HCT116 (cell line): ENCODE data around the gene ST3GAL6. TPM values are rescaled to one million over a fixed set of nuclear protein-coding genes. Genes with fewer than 3 reads are reported as not detected.

Experiments used
- ATAC-seq: fragments of 200-7000 bp; cut with Tn5 transposase; 2 replicates; pipeline ENCODE4 v1.9.1; 2020; ENCODE audit warnings: mild to moderate bottlenecking, moderate library complexity
- BruUV-seq: library from RNA; stranded (reverse); fragments of 400-500 nt; replicated peaks from 2 replicates; lab custom pipeline; 2021; lab: Mats Ljungman, UMichigan
- CTCF ChIA-PET: fragments of 300-600 bp; sonication (Branson Sonifier 250); formaldehyde crosslinking; loops from one replicate; lab custom pipeline; 2021; ENCODE audit warnings: antibody characterized with exemption; lab: Charles Lee
- POLR2A ChIA-PET: fragments of 300-600, 350-600 bp; sonication (Branson Sonifier 250); formaldehyde crosslinking; loops from one replicate; lab custom pipeline; 2021; ENCODE audit warnings: antibody characterized with exemption; lab: Charles Lee
- RAD21 ChIA-PET, 2 experiments: fragments of 300-600 bp; sonication (Branson Sonifier 250); formaldehyde crosslinking; loops; one replicate each; lab custom pipeline; 2023; ENCODE audit warnings: low total read pairs in 2 of 2; ENCODE audit not compliant: uncharacterized antibody in 2 of 2, unreplicated experiment in 2 of 2, low non-redundant PET in 1 of 2; lab: Charles Lee
- DNase-seq: peaks from one replicate; pipeline ENCODE4 v3.0.0-alpha.2; 2010; ENCODE audit warnings: low read depth, low spot score
- H2AFZ ChIP-seq: fragments of 200-600 bp; shearing (Covaris generic), sonication (generic); 2 replicates; pipeline ENCODE4 v1.6.1; 2017; ENCODE audit warnings: low read depth, mixed run types, mixed read lengths, antibody characterized with exemption, low read length; ENCODE audit not compliant: poor library complexity, severe bottlenecking
- H3K27ac ChIP-seq: 2 replicates; pipeline ENCODE4 v1.5.1; 2012; ENCODE audit warnings: low read depth, low read length
- H3K27me3 ChIP-seq: fragments of 200-600 bp; sonication (generic); 2 replicates; pipeline ENCODE4 v1.6.1; 2016; ENCODE audit warnings: mixed run types, low read length, mixed read lengths; ENCODE audit not compliant: insufficient read depth
- H3K36me3 ChIP-seq, 2 experiments: fragments of 200-500 bp in 1 of 2; fragments of 200-600 bp in 1 of 2; sonication (Bioruptor generic) in 1 of 2; sonication (generic) in 1 of 2; 2 replicates each; pipeline versions ENCODE4 v1.5.1 to v1.6.1; 2014 to 2016; ENCODE audit warnings: low read length in 2 of 2, inconsistent platforms in 1 of 2, mixed read lengths in 1 of 2, mixed run types in 1 of 2; ENCODE audit not compliant: insufficient read depth in 2 of 2, control insufficient read depth in 1 of 2
- H3K4me1 ChIP-seq, 2 experiments: fragments of 200-600 bp in 1 of 2; sonication (generic) in 1 of 2; 2 replicates each; pipeline versions ENCODE4 v1.5.1 to v1.6.1; 2012 to 2017; ENCODE audit warnings: low read length in 2 of 2, inconsistent platforms in 1 of 2, mild to moderate bottlenecking in 1 of 2, mixed read lengths in 1 of 2, mixed run types in 1 of 2, moderate library complexity in 1 of 2; ENCODE audit not compliant: insufficient read depth in 2 of 2, control insufficient read depth in 1 of 2
- H3K4me2 ChIP-seq: fragments of 200-600 bp; sonication (generic); 2 replicates; pipeline ENCODE4 v1.6.1; 2017; ENCODE audit warnings: mixed run types, low read length, mixed read lengths
- H3K4me3 ChIP-seq, 2 experiments: fragments of 200-600 bp in 1 of 2; sonication (generic) in 1 of 2; replicated peaks in 1 of 2; 2 replicates each; pipeline ENCODE4 v1.5.1; 2011 to 2016; ENCODE audit warnings: low read length in 2 of 2, control low read depth in 1 of 2, low read depth in 1 of 2, mild to moderate bottlenecking in 1 of 2, mixed read lengths in 1 of 2, mixed run types in 1 of 2
- H3K79me2 ChIP-seq: fragments of 200-600 bp; sonication (generic); 2 replicates; pipeline ENCODE4 v1.6.1; 2017; ENCODE audit warnings: mild to moderate bottlenecking, mixed run types, low read length, moderate library complexity, mixed read lengths; ENCODE audit not compliant: insufficient read depth
- H3K9ac ChIP-seq: fragments of 200-600 bp; sonication (generic); 2 replicates; pipeline ENCODE4 v1.6.1; 2016; ENCODE audit warnings: low read length, mixed read lengths
- H3K9me2 ChIP-seq: fragments of 200-600 bp; sonication (generic), shearing (Covaris generic); 2 replicates; pipeline ENCODE4 v1.6.1; 2017; ENCODE audit warnings: mixed run types, mild to moderate bottlenecking, moderate library complexity; ENCODE audit not compliant: insufficient read depth
- H3K9me3 ChIP-seq, 2 experiments: fragments of 200-500 bp in 1 of 2; fragments of 200-600 bp in 1 of 2; sonication (Bioruptor generic) in 1 of 2; sonication (generic) in 1 of 2; 2 replicates each; pipeline ENCODE4 v1.6.1; 2014 to 2017; ENCODE audit warnings: low read length in 2 of 2, mixed read lengths in 2 of 2, inconsistent platforms in 1 of 2, low read depth in 1 of 2, mild to moderate bottlenecking in 1 of 2, mixed run types in 1 of 2, moderate library complexity in 1 of 2; ENCODE audit not compliant: control insufficient read depth in 1 of 2, insufficient read depth in 1 of 2
- H4K20me1 ChIP-seq: fragments of 200-600 bp; sonication (generic), shearing (Covaris generic); 2 replicates; pipeline ENCODE4 v1.6.1; 2017; ENCODE audit warnings: mixed run types, mild to moderate bottlenecking, moderate library complexity; ENCODE audit not compliant: insufficient read depth
- ATF3 ChIP-seq: IDR thresholded peaks from 2 replicates; pipeline ENCODE4 v1.6.1; 2012
- CBX3 ChIP-seq: IDR thresholded peaks from 2 replicates; pipeline ENCODE4 v1.6.1; 2012; ENCODE audit warnings: low read depth
- EZH2phosphoT487 ChIP-seq: fragments of 200-600 bp; IDR thresholded peaks from 2 replicates; pipeline ENCODE4 v1.6.1; 2018; ENCODE audit warnings: antibody characterized with exemption, borderline replicate concordance
- FOSL1 ChIP-seq: IDR thresholded peaks from 2 replicates; pipeline ENCODE4 v1.6.1; 2012; ENCODE audit warnings: low read depth
- JUND ChIP-seq: IDR thresholded peaks from 2 replicates; pipeline ENCODE4 v1.6.1; 2012
- MAX ChIP-seq: IDR thresholded peaks from 2 replicates; pipeline ENCODE4 v1.6.1; 2012
- POLR2AphosphoS5 ChIP-seq: IDR thresholded peaks from 2 replicates; pipeline ENCODE4 v1.6.1; 2011; ENCODE audit warnings: mild to moderate bottlenecking, low read depth, low read length, moderate library complexity
- RAD21 ChIP-seq: IDR thresholded peaks from 2 replicates; pipeline ENCODE4 v1.6.1; 2012; ENCODE audit warnings: low read depth, mild to moderate bottlenecking
- REST ChIP-seq: IDR thresholded peaks from 2 replicates; pipeline ENCODE4 v1.6.1; 2012; ENCODE audit warnings: low read depth
- SRF ChIP-seq: IDR thresholded peaks from 2 replicates; pipeline ENCODE4 v1.6.1; 2012; ENCODE audit warnings: low read depth
- TCF7L2 ChIP-seq: IDR thresholded peaks from 2 replicates; pipeline ENCODE4 v1.7.0; 2011; ENCODE audit warnings: borderline replicate concordance, inconsistent platforms; ENCODE audit not compliant: insufficient read depth, insufficient read length; ENCODE audit errors: extremely low read depth
- ZBTB33 ChIP-seq: IDR thresholded peaks from 2 replicates; pipeline ENCODE4 v1.6.1; 2011; ENCODE audit warnings: mild to moderate bottlenecking, low read length, moderate library complexity; ENCODE audit not compliant: insufficient replicate concordance; ENCODE audit errors: extremely low read depth
- intact Hi-C: fragments of 100-400 bp; cut with micrococcal nuclease; formaldehyde crosslinking; loops from 2 replicates; pipeline ENCODE4 v1.10.0; 2022
- total RNA-seq: library from RNA; stranded (reverse); gene quantifications from one replicate; pipeline ENCODE4 v1.2.1, GENCODE V29; 2021; ENCODE audit not compliant: unreplicated experiment

Gene ST3GAL6
- total RNA-seq, 1 experiment from 2014 or later: 10.6 TPM

GRCh38 chr3:98839846-98840245, 76.7 kb downstream of the ST3GAL6 start:
- ChIA-PET RAD21 (interaction anchor here in 1 of 2 experiments (0.7 kb wide), 1 partner anchor 123 kb away, joined by 4 read pairs; no protein-coding TSS in a partner anchor), CTCF (no interaction called here), POLR2A (no interaction called here)
- Histone ChIP-seq H3K4me1 (peaks cover 0 to 3% of the 10 kb centered on the region in 2 experiments; a peak in 1 of 4 replicates), H3K9ac (no peak overlapping the region), H4K20me1 (peaks cover 27% of the 10 kb centered on the region), H2AFZ (no peak overlapping the region), H3K36me3 (peaks cover 9 to 34% of the 10 kb centered on the region in 2 experiments; a peak in 2 of 4 replicates), H3K4me3 (no peak overlapping the region), H3K27ac (no peak overlapping the region), H3K9me3 (no peaks in the 10 kb centered on the region), H3K27me3 (no peaks in the 10 kb centered on the region), H3K79me2 (peaks cover 59% of the 10 kb centered on the region), H3K9me2 (no peaks in the 10 kb centered on the region), H3K4me2 (no peak overlapping the region)
- ATAC-seq: 0 out of 2 replicates have a peak, but pooled peaks have one; percentile 12
- TF ChIP-seq CBX3 (no peak), SRF (no peak), JUND (no peak; the same call in 1 of the 2 replicates), POLR2AphosphoS5 (no peak; the same call in 1 of the 2 replicates), TCF7L2 (no peak), RAD21 (no peak), ZBTB33 (no peak), ATF3 (no peak), REST (no peak), EZH2phosphoT487 (no peak), MAX (no peak), FOSL1 (no peak)
- intact Hi-C loops: no loop called here
- TSS peak; percentile 0 for BruUV-seq
- no peak for DNase-seq
